GM12878 (cell line): Measurements from ENCODE around the gene KCNAB2. TPM values are rescaled to one million over a fixed set of nuclear protein-coding genes. Genes with fewer than 3 reads are reported as not detected.

Experiments used
- ATAC-seq: fragments of 200-7000 bp; cut with Tn5 transposase; 3 replicates; pipeline ENCODE4 v1.9.1; 2020; ENCODE audit warnings: mild to moderate bottlenecking, moderate library complexity
- BruUV-seq: library from RNA; stranded (reverse); fragments of 400-500 nt; replicated peaks from 2 replicates; lab custom pipeline; 2021; lab: Mats Ljungman, UMichigan
- CTCF ChIA-PET: fragments of 300-600 bp; sonication (Branson Sonifier 250); formaldehyde crosslinking; extraction: SDS; loops from one replicate; lab custom pipeline; 2021; ENCODE audit warnings: inconsistent platforms; lab: Yijun Ruan, JAX
- POLR2A ChIA-PET: fragments of 350-600 bp; formaldehyde crosslinking; extraction: SDS; loops from one replicate; lab custom pipeline; 2021; ENCODE audit warnings: inconsistent platforms; lab: Charles Lee
- RAD21 ChIA-PET: fragments of 300-600 bp; sonication (Branson Sonifier 250); formaldehyde crosslinking; loops from one replicate; lab custom pipeline; 2023; ENCODE audit warnings: antibody characterized with exemption; ENCODE audit not compliant: unreplicated experiment; lab: Charles Lee
- SMC1A ChIA-PET: fragments of 300-600 bp; sonication (Branson Sonifier 250); formaldehyde crosslinking; loops from one replicate; lab custom pipeline; 2023; ENCODE audit not compliant: unreplicated experiment, uncharacterized antibody; lab: Charles Lee
- DNase-seq: peaks from one replicate; pipeline ENCODE4 v3.0.0-alpha.2; 2011; ENCODE audit warnings: low read depth, low spot score
- FAIRE-seq: peaks from 3 replicates; lab custom pipeline; 2011; peaks lifted over from hg19 to GRCh38; lab: Jason Lieb, UNC
- H2AFZ ChIP-seq: 2 replicates; pipeline ENCODE4 v1.6.0; 2011; ENCODE audit warnings: low read depth, low read length, control low read depth; ENCODE audit not compliant: control insufficient read depth
- H3K27ac ChIP-seq: 2 replicates; pipeline ENCODE4 v1.5.1; 2011; ENCODE audit warnings: control low read depth; ENCODE audit not compliant: control insufficient read depth, insufficient read depth
- H3K27me3 ChIP-seq, 2 experiments: replicated peaks in 1 of 2; 2 replicates each; pipeline versions ENCODE4 v1.6.0 to v1.6.1; 2011; ENCODE audit warnings: low read length in 1 of 2; ENCODE audit not compliant: control insufficient read depth in 2 of 2, insufficient read depth in 2 of 2
- H3K36me3 ChIP-seq, 2 experiments: 2 replicates each; pipeline ENCODE4 v1.5.1; 2011; ENCODE audit warnings: low read length in 1 of 2; ENCODE audit not compliant: control insufficient read depth in 2 of 2, insufficient read depth in 2 of 2
- H3K4me1 ChIP-seq: 2 replicates; pipeline ENCODE4 v1.6.1; 2011; ENCODE audit warnings: mild to moderate bottlenecking, low read length, moderate library complexity, mixed read lengths; ENCODE audit not compliant: control insufficient read depth, insufficient read depth
- H3K4me2 ChIP-seq: 2 replicates; pipeline ENCODE4 v1.6.0; 2011; ENCODE audit warnings: control low read depth; ENCODE audit not compliant: control insufficient read depth, insufficient read depth
- H3K4me3 ChIP-seq: fragments of 200-600 bp; sonication (generic); 2 replicates; pipeline ENCODE4 v1.5.1; 2016
- H3K79me2 ChIP-seq: 2 replicates; pipeline ENCODE4 v1.6.0; 2011; ENCODE audit warnings: low read length; ENCODE audit not compliant: control insufficient read depth, insufficient read depth
- H3K9ac ChIP-seq: 2 replicates; pipeline ENCODE4 v1.8.0; 2011; ENCODE audit warnings: low read length, control low read depth, mixed read lengths; ENCODE audit not compliant: control insufficient read depth, insufficient read depth
- H3K9me3 ChIP-seq: replicated peaks from 3 replicates; pipeline ENCODE4 v1.5.1; 2011; ENCODE audit warnings: mild to moderate bottlenecking, low read length; ENCODE audit not compliant: control insufficient read depth, insufficient read depth
- H4K20me1 ChIP-seq: 2 replicates; pipeline ENCODE4 v1.6.0; 2011; ENCODE audit not compliant: control insufficient read depth, insufficient read depth
- ATF3 ChIP-seq: IDR thresholded peaks from 2 replicates; pipeline ENCODE4 v1.6.1; 2011; ENCODE audit warnings: low read depth, mild to moderate bottlenecking, low read length, moderate library complexity, borderline replicate concordance; ENCODE audit errors: extremely low read depth
- CHD1 ChIP-seq: IDR thresholded peaks from 2 replicates; pipeline ENCODE4 v1.6.1; 2012; ENCODE audit warnings: low read depth, low read length, improper control_type of control experiment
- CHD4 ChIP-seq: fragments of 200-600 bp; sonication (generic); IDR thresholded peaks from 2 replicates; pipeline ENCODE4 v1.6.1; 2016; ENCODE audit warnings: mild to moderate bottlenecking
- HDGF ChIP-seq: fragments of 450-650 bp; IDR thresholded peaks from 2 replicates; pipeline ENCODE4 v1.6.1; 2016; ENCODE audit warnings: antibody characterized with exemption
- IKZF1 ChIP-seq: fragments of 450-650 bp; conservative IDR thresholded peaks from 2 replicates; pipeline ENCODE4 v1.6.1; 2017; ENCODE audit warnings: antibody characterized with exemption, mild to moderate bottlenecking
- KDM1A ChIP-seq: fragments of 200-600 bp; sonication (generic); IDR thresholded peaks from 2 replicates; pipeline ENCODE4 v1.6.1; 2016; ENCODE audit warnings: borderline replicate concordance
- NFYB ChIP-seq: IDR thresholded peaks from 2 replicates; pipeline ENCODE4 v1.6.1; 2011; ENCODE audit warnings: low read depth, mild to moderate bottlenecking, low read length, improper control_type of control experiment, moderate library complexity; ENCODE audit not compliant: insufficient read depth
- NKRF ChIP-seq: fragments of 450-650 bp; conservative IDR thresholded peaks from 2 replicates; pipeline ENCODE4 v1.6.1; 2017; ENCODE audit warnings: mild to moderate bottlenecking, moderate library complexity
- NR2C1 ChIP-seq: fragments of 450-650 bp; IDR thresholded peaks from 2 replicates; pipeline ENCODE4 v1.6.1; 2017; ENCODE audit warnings: antibody characterized with exemption, mild to moderate bottlenecking, moderate library complexity
- PKNOX1 ChIP-seq: fragments of 450-650 bp; IDR thresholded peaks from 2 replicates; pipeline ENCODE4 v1.6.1; 2016; ENCODE audit warnings: mild to moderate bottlenecking
- PML ChIP-seq: IDR thresholded peaks from 2 replicates; pipeline ENCODE4 v1.6.1; 2012; ENCODE audit warnings: low read length, inconsistent platforms
- RUNX3 ChIP-seq: IDR thresholded peaks from 2 replicates; pipeline ENCODE4 v1.6.1; 2012; ENCODE audit warnings: low read length, inconsistent platforms
- STAT1 ChIP-seq: fragments of 450-650 bp; conservative IDR thresholded peaks from 2 replicates; pipeline ENCODE4 v1.6.1; 2014; ENCODE audit warnings: antibody characterized with exemption, mild to moderate bottlenecking
- TARDBP ChIP-seq: IDR thresholded peaks from 2 replicates; pipeline ENCODE4 v1.6.1; 2016; ENCODE audit warnings: borderline replicate concordance
- ZNF24 ChIP-seq: fragments of 450-650 bp; IDR thresholded peaks from 2 replicates; pipeline ENCODE4 v1.6.1; 2017; ENCODE audit warnings: antibody characterized with exemption, mild to moderate bottlenecking
- WGBS: methylation state at CpG from one replicate; pipeline ENCODE4 v1.1.6; 2016; ENCODE audit warnings: low lambda C conversion rate; ENCODE audit not compliant: insufficient replicate concordance, insufficient coverage; ENCODE audit errors: missing lambda C conversion rate; 5-methylcytosine and 5-hydroxymethylcytosine counted together
- in situ Hi-C: fragments of 300-500 bp; cut with MboI; formaldehyde crosslinking; loops from 9 replicates; pipeline ENCODE4 v1.14.3; 2018; ENCODE audit warnings: mixed read lengths
- intact Hi-C: fragments of 100-400 bp; cut with micrococcal nuclease; formaldehyde crosslinking; loops from one replicate; pipeline ENCODE4 v1.14.2; 2022; ENCODE audit not compliant: unreplicated experiment
- polyA plus RNA-seq, 11 experiments: library from polyadenylated mRNA; depleted of rRNA in 4 of 11; unstranded in 6 of 11; stranded (reverse) in 5 of 11; fragments of >200 nt; fragmentation: Nextera tagmentation in 4 of 11; fragmentation: Illumina TruSeq in 1 of 11; extraction: Ambion mirVana in 4 of 11; extraction: Trizol in 1 of 11; gene quantifications; 1 replicate in 1 of 11; 2 replicates in 10 of 11; pipeline versions ENCODE4 v1.2.1 to v1.2.3, GENCODE V29; 2011 to 2016; ENCODE audit warnings: inconsistent platforms in 2 of 11, missing spikeins in 2 of 11, low read depth in 1 of 11
- total RNA-seq, 4 experiments: library from RNA; depleted of rRNA in 3 of 4; stranded (reverse); fragments of >200 nt in 3 of 4; fragmentation: Illumina TruSeq in 1 of 4; extraction: Trizol in 1 of 4; gene quantifications; 2 replicates each; pipeline versions ENCODE4 v1.2.1 to v1.2.3, GENCODE V29; 2013 to 2021

The KCNAB2 gene
- total and polyA plus RNA-seq, 10 of the 15 experiments (the other 5 are each of a cell fraction or from before 2014, with no cell fraction given), result 2.9 to 123 (median 62.4) TPM

- Histone ChIP-seq H3K9me3 (no peaks in the 10 kb centered on the region), H3K79me2 (no peaks in the 10 kb centered on the region)
- TF ChIP-seq RUNX3, result no peak
- TF ChIP-seq PML, result no peak
- TF ChIP-seq, all 136 proteins: peak for 0
- DNase-seq (no peak), ATAC-seq (no peak), FAIRE-seq (no peak)
- Histone ChIP-seq H2AFZ (no peak overlapping the region), H3K9ac (no peak overlapping the region), H3K4me3 (no peak overlapping the region), H3K36me3 (no peaks in the 10 kb centered on the region), H3K27ac (no peak overlapping the region), H3K4me1 (no peaks in the 10 kb centered on the region), H3K4me2 (no peak overlapping the region), H3K27me3 (no peaks in the 10 kb centered on the region), H4K20me1 (no peaks in the 10 kb centered on the region)
- RAD21 ChIA-PET, result interaction anchor here (0.6 kb wide), 1 partner anchor 82 kb away, joined by 3 read pairs; no protein-coding TSS in a partner anchor
- POLR2A ChIA-PET, result interaction anchor here (0.5 kb wide), 1 partner anchor 148 kb away, joined by 3 read pairs; no protein-coding TSS in a partner anchor
- in situ Hi-C loops (no loop called here), intact Hi-C loops (no loop called here)
- SMC1A ChIA-PET, result interaction anchor here (1.2 kb wide), 1 partner anchor 74 kb away, joined by 3 read pairs; no protein-coding TSS in a partner anchor
- WGBS, result 78% methylated on average over 24 of the region's 24 CpGs
- no TSS peak for BruUV-seq
- CTCF ChIA-PET, result interaction anchor here (1.1 kb wide), 1 partner anchor 9 kb away, joined by 3 read pairs; no protein-coding TSS in a partner anchor
These were observed 65.9 kb downstream of the KCNAB2 start for GRCh38 chr1:6111571-6111970.

GRCh38 chr1:6111991-6112689, 66.5 kb downstream of the KCNAB2 start:
- in situ Hi-C loops (no loop called here), intact Hi-C loops (no loop called here)
- ATAC-seq, result no peak
- Histone ChIP-seq H3K4me1 (no peaks in the 10 kb centered on the region), H3K4me2 (no peak overlapping the region), H4K20me1 (no peaks in the 10 kb centered on the region), H2AFZ (no peak overlapping the region), H3K4me3 (no peak overlapping the region), H3K9ac (no peak overlapping the region), H3K9me3 (no peaks in the 10 kb centered on the region), H3K27me3 (no peaks in the 10 kb centered on the region), H3K79me2 (no peaks in the 10 kb centered on the region), H3K36me3 (no peaks in the 10 kb centered on the region), H3K27ac (no peak overlapping the region)
- DNase-seq, result no peak
- FAIRE-seq, result no peak
- SMC1A ChIA-PET, result interaction anchor here (0.6 kb wide), 1 partner anchor 50 kb away, joined by 3 read pairs; no protein-coding TSS in a partner anchor
- CTCF ChIA-PET, result interaction anchor here (1.1 to 2.1 kb wide), 2 partner anchors 8 to 29 kb away, joined by 3 to 4 read pairs; no protein-coding TSS in a partner anchor
- POLR2A ChIA-PET, result no interaction called here
- WGBS, result 48% methylated on average over 13 of the region's 13 CpGs
- RAD21 ChIA-PET, result no interaction called here
- no TSS peak for BruUV-seq
- TF ChIP-seq PKNOX1 (no peak), CHD1 (no peak), CHD4 (no peak), NR2C1 (no peak), ZNF24 (no peak), IKZF1 (no peak), HDGF (no peak), NKRF (no peak), KDM1A (no peak), STAT1 (no peak), NFYB (no peak), ATF3 (no peak), TARDBP (no peak)
